HEK293 (cell line): Measurements from ENCODE around the gene FLT3LG.

Source experiments
- CTCF ChIP-seq: fragments of 450-650 bp; formaldehyde crosslinking; IDR thresholded peaks from 2 replicates; pipeline ENCODE4 v1.5.1; 2016; ENCODE audit warnings: missing biosample characterization, missing genetic modification characterization
- GLI2 ChIP-seq: fragments of 450-650 bp; formaldehyde crosslinking; IDR thresholded peaks from 2 replicates; pipeline ENCODE4; 2017; ENCODE audit warnings: missing biosample characterization, missing genetic modification characterization, low read depth, borderline replicate concordance
- TCF7L2 ChIP-seq: IDR thresholded peaks from 2 replicates; pipeline ENCODE4 v1.6.1; 2011; ENCODE audit warnings: low read depth, mild to moderate bottlenecking, inconsistent platforms, low read length, moderate library complexity, borderline replicate concordance
- TSHZ1 ChIP-seq: fragments of 450-650 bp; formaldehyde crosslinking; IDR thresholded peaks from 2 replicates; pipeline ENCODE4 v1.5.1; 2016; ENCODE audit warnings: missing biosample characterization, missing genetic modification characterization, borderline replicate concordance
- YY1 ChIP-seq: fragments of 450-650 bp; formaldehyde crosslinking; IDR thresholded peaks from 2 replicates; pipeline ENCODE4 v1.5.1; 2018; ENCODE audit warnings: missing biosample characterization, missing genetic modification characterization
- ZBTB17 ChIP-seq: fragments of 450-650 bp; formaldehyde crosslinking; IDR thresholded peaks from 2 replicates; pipeline ENCODE4 v1.5.1; 2016; ENCODE audit warnings: missing biosample characterization, missing genetic modification characterization
- ZBTB20 ChIP-seq: fragments of 450-650 bp; formaldehyde crosslinking; IDR thresholded peaks from 2 replicates; pipeline ENCODE4 v1.5.1; 2016; ENCODE audit warnings: missing biosample characterization, missing genetic modification characterization
- ZFP41 ChIP-seq: fragments of 450-650 bp; formaldehyde crosslinking; IDR thresholded peaks from 2 replicates; pipeline ENCODE4 v1.5.1; 2016; ENCODE audit warnings: missing biosample characterization, missing genetic modification characterization, borderline replicate concordance
- ZNF248 ChIP-seq: fragments of 450-650 bp; formaldehyde crosslinking; IDR thresholded peaks from 2 replicates; pipeline ENCODE4 v1.5.1; 2017; ENCODE audit warnings: missing biosample characterization, missing genetic modification characterization
- ZNF449 ChIP-seq: fragments of 450-650 bp; formaldehyde crosslinking; IDR thresholded peaks from 2 replicates; pipeline ENCODE4 v1.5.1; 2017; ENCODE audit warnings: missing biosample characterization, mild to moderate bottlenecking, missing genetic modification characterization, moderate library complexity
- ZNF518A ChIP-seq: fragments of 450-650 bp; formaldehyde crosslinking; conservative IDR thresholded peaks from 2 replicates; pipeline ENCODE4 v1.5.1; 2016; ENCODE audit warnings: low read depth, missing biosample characterization, missing genetic modification characterization
- ZNF560 ChIP-seq: fragments of 450-650 bp; formaldehyde crosslinking; IDR thresholded peaks from 2 replicates; pipeline ENCODE4 v1.5.1; 2017; ENCODE audit warnings: missing biosample characterization, missing genetic modification characterization, borderline replicate concordance
- ZSCAN30 ChIP-seq: fragments of 450-650 bp; IDR thresholded peaks from 2 replicates; pipeline ENCODE4 v1.5.1; 2018; ENCODE audit warnings: missing biosample characterization, mild to moderate bottlenecking, missing genetic modification characterization, moderate library complexity

- TF ChIP-seq CTCF (tag by site-specific recombination) (no peak), TSHZ1 (tag by site-specific recombination) (no peak), GLI2 (no peak), YY1 (tag by site-specific recombination) (no peak), ZNF560 (no peak), ZBTB17 (tag by site-specific recombination) (no peak), TCF7L2 (no peak), ZNF248 (tag by site-specific recombination) (no peak), ZBTB20 (tag by site-specific recombination) (no peak), ZNF518A (tag by site-specific recombination) (no peak), ZFP41 (tag by site-specific recombination) (no peak), ZSCAN30 (tag by site-specific recombination) (no peak), ZNF449 (tag by site-specific recombination) (no peak)
These were observed 43.8 kb upstream of the FLT3LG start for GRCh38 chr19:49430172-49430677.
